Measurements from ENCODE around the gene ZSWIM1.

DNA sequence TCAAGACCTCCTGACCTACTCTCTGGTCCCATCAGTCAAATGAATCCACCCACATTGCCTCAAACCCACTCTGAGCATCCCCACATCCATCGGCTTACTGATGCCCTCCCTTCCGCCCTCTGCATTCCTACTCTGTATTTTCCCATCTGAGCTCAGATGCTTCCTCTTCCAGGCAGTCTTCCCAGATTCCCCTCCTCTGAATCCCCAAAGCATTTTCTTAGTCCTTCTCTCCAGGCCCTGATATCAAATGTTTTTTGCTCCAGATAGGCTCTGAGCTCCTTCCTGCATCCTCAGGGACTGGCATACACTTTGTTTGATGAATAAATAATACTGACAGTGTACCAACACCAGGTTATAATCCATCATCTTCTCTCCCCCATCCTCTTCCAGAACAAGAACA is 27.1 kb downstream of the ZSWIM1 start:
- no peak for TF ChIP-seq NFRKB (IDR thresholded peaks at IDR 0.05)
- TF ChIP-seq SP1 (IDR thresholded peaks at IDR 0.05), result no peak
- TF ChIP-seq PKNOX1 (IDR thresholded peaks at IDR 0.05), result no peak
- TF ChIP-seq TARDBP (IDR thresholded peaks at IDR 0.05), result no peak
- TF ChIP-seq HDGF (IDR thresholded peaks at IDR 0.05; ENCODE audit: borderline replicate concordance), result no peak
- no peak for TF ChIP-seq BHLHE40 (IDR thresholded peaks at IDR 0.05; ENCODE audit: borderline replicate concordance)
- TF ChIP-seq FOXM1 (IDR thresholded peaks at IDR 0.05; ENCODE audit: borderline replicate concordance), result no peak
